Iris pigment epithelial cell (primary cell): ENCODE data around the gene SIRT3.
"Not testable (repeated sequence)": the region's sequence is repeated elsewhere in the genome, so short reads cannot be mapped to it uniquely, and the experiment has no call there.

Experiments used
- DNase-seq: peaks from one replicate; pipeline ENCODE4 v3.0.0-alpha.2; 2011; ENCODE audit warnings: low read depth

SIRT3 gene

DNA sequence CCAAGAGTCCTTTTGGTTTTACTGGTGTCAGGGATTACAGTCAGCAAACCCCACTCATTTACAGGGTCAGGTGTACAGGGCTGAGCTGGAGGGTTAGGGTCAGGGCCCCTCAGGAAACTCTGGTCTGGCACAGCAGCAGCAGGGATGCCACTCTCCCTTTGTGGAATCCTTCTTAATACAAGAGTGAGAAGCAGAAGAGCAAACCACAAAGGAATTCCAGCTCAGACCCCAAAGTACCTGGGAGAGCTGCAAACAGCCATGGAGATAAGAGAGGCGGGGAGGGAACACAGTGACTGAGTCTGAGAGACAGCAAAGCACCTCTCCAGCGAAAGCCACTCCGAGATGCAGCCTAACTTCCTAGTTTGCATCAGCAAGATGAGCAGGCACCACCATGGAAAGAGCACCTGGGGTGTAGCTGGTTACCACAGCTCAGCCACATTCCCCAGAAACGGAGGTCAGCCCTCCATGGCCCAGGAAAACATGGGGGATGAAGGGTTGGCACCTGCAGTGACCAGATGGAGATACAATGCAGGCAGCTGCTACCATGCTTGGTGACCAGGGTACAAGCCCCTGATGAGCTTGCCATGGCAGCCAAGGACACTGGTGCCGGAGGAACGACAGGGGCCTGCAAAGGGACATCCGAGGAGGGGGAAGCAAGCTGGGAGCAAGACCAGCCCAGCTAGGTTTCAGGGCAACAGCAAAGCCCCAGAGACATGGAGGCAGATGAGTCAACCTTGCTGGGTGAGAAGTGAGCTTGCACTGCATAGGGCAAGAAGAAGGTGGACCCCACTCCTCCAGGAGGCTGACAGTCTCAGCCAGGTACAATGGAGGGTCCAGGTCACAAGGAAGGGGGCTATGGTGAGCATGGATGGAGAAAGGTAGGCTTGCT lies 32.8 kb downstream of the SIRT3 start:
- no peak for DNase-seq

DNA sequence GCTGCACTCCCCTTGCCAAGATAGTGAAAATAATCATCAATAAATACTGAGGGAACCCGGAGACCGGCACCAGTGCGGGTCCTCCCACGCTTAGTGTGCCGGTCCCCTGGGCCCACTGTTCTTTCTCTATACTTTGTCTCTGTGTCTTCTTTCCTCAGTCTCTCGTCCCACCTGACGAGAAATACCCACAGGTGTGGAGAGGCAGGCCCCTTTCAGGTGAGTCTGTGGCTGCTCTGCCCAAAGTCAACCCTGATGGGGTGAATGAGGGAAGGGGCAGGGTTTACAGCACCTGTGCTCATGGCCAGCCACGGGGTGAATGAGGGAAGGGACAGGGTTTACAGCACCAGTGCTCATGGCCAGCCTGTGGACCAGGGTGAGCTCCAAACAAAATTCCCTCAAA lies 33.7 kb downstream of the SIRT3 start:
- no peak for DNase-seq

DNA sequence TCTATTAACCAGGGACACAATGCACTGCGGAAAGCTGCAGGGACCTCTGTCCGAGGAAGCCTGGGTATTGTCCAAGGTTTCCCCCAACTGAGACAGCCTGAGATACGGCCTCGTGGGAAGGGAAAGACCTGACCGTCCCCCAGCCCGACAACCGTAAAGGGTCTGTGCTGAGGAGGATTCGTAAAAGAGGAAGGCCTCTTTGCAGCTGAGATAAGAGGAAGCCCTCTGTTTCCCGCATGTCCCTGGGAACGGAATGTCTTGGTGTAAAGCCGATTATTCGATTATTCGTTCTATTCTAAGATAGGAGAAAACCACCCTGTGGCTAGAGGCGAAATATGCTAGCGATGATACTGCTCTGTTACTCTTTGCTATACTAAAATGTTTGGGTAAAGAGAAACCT lies 34.2 kb downstream of the SIRT3 start:
- DNase-seq: no peak

DNA sequence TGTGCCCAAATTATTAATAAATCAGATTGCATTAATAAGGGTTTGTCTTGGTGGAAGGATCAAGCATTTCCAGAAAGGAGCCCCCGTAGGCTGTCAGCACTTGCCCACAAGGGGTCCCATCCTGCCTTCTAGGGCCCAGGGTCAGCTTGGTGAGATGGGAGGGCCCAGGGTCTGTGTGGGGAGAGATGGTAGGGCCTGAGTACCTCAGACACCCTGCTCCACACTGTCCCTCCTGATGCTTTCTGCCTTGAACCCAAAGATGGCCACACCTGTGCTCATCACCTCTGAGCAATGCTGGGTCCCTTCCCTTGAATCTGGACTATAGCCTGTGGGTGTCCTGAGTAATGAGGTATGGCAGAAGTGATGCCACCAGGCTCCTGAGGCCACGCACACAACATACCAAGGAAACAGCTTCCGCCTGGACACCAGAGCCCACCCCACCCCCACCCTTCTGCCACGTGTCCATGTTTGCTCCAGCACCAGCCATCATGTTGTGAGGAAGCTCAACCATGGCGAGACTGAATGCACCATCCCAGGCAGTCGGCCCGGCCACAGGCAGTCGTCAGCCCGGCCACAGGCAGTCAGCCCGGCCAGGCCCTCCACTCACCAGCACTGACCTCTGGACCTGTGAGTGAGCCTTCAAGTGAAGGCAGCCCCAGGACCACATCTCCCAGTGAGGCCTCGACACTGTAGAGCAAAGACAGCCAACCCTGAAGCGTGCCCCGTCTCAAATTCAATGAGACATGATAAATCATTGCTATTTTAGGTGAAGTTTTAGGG lies 35.7 kb downstream of the SIRT3 start:
- no peak for DNase-seq

- DNase-seq: no peak
Observed at GRCh38 chr11:199782-200181, 36.4 kb downstream of the SIRT3 start.

GRCh38 chr11:199004-199581 lies 37.0 kb downstream of the SIRT3 start:
- no peak for DNase-seq

GRCh38 chr11:198236-198806 lies 37.8 kb downstream of the SIRT3 start:
- DNase-seq: no peak

DNA sequence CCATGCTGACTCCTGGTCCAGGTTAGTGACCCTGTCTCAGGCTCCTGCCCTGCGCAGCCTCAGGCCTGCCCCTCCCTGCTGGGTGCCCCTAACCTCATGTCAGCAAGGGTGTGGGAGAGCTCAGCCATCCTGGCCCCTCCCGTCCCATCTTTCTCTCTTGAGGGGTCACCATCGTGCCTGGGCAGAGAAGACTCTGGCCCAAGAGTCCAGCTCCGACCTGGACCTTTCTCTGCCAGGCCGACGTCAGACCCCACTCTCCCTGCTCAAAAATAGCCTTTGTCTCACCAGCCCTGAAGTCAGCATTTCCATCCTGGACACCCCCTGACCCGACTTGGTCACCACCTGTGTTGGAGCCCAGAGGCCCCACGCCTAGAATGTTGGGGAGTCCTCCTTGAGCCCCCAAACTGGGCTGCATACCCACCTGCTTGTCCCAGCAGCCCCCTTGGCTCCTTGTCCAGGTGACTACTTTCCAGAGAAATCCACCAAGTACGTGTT lies 38.4 kb downstream of the SIRT3 start:
- no peak for DNase-seq

- no peak for DNase-seq
Observed at GRCh38 chr11:196786-197731, 39.1 kb downstream of the SIRT3 start.

DNA sequence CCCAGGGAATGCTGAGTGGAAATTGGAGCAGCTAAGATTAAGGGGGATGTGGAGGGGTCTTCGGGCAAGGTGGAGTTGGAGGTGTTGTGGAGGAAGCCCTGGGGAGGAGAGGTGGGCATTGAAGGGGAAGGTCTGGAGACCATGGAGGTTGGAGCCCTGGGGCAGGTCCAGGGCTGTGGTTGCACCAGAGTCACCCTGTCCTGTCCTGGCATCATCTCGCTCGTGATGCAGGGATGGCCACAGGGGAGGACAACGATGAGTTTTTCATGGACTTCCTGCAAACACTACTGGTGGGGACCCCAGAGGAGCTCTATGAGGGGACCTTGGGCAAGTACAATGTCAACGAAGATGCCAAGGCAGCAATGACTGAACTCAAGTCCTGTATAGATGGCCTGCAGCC lies 42.7 kb downstream of the SIRT3 start:
- not testable (repeated sequence) for DNase-seq

DNA sequence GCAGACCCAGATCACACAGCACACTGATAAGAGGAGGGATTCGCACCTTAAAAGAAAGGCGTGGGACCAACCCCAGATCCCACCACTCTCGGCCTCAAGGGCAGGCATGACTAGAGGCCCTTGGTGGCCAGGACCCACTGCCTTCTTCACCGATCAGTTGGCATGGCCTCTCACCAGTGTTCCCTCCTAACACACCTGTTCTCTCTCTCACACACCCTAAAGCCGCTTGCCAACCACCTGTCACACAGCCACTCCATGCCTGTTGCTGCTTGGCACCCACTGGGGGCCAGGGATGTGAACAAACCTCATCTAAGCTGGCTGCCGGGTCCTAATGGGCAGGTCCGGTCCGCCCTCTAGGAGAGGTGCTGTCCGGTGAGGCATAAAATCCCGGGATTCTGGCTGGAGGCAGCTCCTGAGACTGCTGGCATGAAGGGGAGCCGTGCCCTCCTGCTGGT lies 43.4 kb downstream of the SIRT3 start, which contains the start of gene SCGB1C1:
TSS of gene SCGB1C1 (plus strand) at position 405 of the 455 bp plus-strand sequence. CDS start at position 427, 22 bp downstream.
- DNase-seq: not testable (repeated sequence)

GRCh38 chr11:191490-192478 lies 44.4 kb downstream of the SIRT3 start:
- DNase-seq: not testable (repeated sequence)

DNA sequence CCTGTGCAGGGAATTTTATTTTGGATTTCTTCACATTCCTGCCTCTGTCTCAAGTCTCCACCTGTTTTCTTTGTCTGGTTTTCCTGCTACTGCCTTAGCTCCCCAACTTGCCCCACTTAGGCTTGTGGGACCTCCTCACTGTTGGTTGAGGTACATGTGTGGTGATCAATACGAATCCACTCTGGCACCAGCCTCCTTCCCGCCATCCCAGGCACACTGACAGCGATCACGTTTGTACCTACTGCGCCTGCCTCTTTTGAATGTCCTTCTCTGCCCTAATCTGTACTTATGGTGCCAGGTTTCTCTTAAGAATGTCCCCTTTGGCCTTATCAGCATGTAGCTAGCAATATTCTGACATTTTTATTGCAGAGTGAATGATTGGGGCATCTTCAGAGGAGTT lies 45.6 kb downstream of the SIRT3 start:
- not testable (repeated sequence) for DNase-seq

DNA sequence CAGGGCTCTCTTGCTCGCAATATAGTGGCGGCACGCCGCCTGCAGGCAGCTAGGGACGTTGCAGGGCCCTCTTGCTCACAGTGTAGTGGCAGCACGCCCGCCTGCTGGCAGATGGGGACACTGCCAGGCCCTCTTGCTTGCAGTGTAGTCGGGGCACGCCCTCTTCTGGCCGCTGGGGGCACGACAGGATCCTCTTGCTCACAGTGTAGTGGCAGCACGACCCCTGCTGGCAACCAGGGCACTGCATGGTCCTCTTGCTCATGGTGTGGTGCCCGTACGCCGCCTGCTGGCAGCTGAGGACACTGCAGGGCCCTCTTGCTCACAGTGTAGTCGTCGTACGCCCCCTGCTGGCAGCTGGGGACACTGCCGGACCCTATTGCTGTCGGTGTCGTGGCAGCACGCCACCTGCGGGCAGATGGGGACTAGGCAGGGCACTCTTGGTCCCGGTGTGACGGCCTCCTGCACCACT lies 46.3 kb downstream of the SIRT3 start:
- DNase-seq: not testable (repeated sequence)

- not testable (repeated sequence) for DNase-seq
Observed at GRCh38 chr11:189200-189783, 46.9 kb downstream of the SIRT3 start.

- DNase-seq: not testable (repeated sequence)
Observed at GRCh38 chr11:180242-180641, 55.9 kb downstream of the SIRT3 start.
